Head of caudate nucleus (tissue), 42 donors: Measurements from ENCODE around the gene NLRP10.

Experiments used
- DNase-seq, 42 donors: peaks; one replicate each; pipeline versions ENCODE4 v3.0.0 to v3.0.0-alpha.2; 2020 to 2021; ENCODE audit warnings: mixed read lengths in 7 of 42
- intact Hi-C: fragments of 100-400 bp; cut with DNase I; formaldehyde crosslinking; loops from one replicate; pipeline ENCODE4 v1.15.0; 2022

NLRP10 gene

DNA sequence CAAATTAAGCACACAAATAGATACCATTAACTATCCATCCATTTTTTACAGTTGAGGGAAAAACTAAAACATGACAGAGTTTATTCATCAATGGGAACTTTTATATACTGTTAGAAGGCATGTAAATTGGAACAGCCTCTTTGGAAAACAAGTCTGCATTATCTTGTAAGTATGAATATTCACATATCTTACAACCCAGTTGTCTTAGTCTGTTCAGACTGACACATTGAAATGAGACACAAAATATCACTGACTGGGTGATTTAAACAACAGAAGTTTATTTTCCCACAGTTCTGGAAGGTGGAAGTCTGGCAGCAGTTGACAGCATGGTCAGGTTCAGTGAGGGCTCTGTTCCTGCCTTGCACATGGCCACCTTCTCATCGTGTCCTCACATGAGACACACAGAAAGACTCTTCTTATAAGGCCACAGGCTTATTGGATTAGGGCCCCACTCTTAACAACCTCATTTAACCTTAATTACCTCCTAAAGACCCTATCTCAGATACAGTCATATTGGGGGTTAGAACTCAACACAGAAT lies 16.4 kb upstream of the NLRP10 start:
- DNase-seq: no peak
- intact Hi-C loops: loop anchor here (10.0 kb wide), 2 partner anchors 727 to 887 kb away; partner anchors contain the start of gene SYT9

DNA sequence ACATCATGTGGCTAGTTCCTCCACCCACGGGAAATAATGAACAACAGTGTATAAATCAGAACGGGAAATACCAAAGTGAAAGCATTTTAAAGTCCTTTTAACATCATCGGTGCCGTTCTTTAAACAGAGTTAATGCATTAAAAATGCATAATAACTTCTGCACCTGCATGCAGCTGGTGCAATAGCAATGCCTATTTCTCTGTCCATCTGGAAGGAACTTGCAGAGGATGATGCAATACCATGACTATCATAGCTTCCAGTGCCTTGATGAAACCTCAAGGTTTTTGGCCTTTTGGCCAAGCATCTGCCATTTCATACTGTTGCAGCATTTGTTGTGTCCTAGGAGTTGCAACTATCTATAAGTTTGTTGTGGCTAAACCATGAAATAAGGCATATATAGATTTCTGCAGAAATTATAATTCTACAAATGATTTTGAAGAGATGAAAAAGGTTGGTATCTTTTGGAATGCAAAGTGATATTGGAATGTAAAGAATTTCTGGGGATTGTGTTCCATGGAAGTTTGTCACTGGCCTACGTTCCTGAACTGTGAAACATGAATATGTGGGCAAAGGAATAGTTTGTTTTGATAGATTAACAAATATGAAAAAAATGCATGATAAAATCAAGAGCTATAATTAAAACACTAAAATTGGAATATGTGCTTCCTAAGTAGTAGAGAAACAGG lies 12.1 kb upstream of the NLRP10 start:
- DNase-seq: no peak
- intact Hi-C loops: no loop called here

DNA sequence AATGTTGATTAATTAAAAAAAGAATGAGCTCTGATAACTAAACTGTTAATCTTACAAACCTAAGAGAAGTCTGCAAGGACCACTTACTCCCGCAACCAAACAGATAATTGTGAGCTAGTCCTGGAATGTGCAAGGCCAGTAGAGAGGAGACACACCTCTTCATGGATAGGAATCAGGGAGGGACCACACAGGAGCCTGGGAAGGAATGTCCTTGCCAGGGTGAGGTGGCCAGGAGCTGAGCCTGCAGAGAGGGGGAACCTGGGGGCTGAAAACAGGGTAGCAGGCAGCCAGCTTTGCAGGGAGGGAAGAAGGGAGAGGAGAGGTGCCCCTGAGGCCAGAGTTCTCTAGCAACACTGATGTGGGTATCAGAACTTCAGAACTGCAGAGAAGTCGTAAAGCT lies 9.4 kb upstream of the NLRP10 start:
- DNase-seq: no peak
- intact Hi-C loops: no loop called here

DNA sequence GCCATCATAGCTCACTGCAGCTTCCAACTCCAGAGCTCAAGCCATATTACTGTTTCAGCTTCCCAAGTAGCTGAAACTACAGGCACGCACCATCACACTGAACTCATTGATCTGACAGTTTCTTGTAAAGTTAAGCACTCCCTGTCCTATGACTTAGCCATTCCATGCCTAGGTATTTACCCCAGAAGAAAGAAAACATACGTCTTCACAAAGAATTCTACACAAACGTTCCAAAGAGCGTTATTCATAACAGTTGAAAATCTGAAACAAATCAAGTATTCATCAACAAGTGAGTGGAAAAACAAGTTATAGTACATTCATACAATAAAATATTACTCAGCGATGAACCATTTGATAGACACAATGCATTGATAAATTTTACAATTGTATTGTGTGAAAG lies 7.8 kb upstream of the NLRP10 start:
- intact Hi-C loops: no loop called here
- DNase-seq: no peak

DNA sequence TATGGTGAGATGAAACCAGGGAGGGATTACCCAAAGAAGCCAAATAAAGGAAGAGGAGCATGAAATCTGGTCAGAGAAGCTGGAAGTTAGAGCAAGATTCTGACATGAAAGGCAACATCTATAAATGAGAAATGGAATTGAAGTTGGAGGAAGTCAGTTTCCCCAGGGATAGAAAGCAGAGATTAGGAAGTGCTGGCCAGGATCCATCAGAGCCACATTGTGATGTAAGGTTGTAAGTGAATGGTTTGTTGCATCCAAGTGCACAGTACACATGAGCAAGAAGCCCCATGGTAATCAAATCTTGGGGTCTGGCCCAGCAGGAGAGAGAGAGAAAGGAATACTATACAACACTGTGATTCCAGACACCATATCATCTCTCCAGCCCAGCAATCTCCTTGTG lies 6.6 kb upstream of the NLRP10 start:
- intact Hi-C loops: no loop called here
- DNase-seq: no peak

DNA sequence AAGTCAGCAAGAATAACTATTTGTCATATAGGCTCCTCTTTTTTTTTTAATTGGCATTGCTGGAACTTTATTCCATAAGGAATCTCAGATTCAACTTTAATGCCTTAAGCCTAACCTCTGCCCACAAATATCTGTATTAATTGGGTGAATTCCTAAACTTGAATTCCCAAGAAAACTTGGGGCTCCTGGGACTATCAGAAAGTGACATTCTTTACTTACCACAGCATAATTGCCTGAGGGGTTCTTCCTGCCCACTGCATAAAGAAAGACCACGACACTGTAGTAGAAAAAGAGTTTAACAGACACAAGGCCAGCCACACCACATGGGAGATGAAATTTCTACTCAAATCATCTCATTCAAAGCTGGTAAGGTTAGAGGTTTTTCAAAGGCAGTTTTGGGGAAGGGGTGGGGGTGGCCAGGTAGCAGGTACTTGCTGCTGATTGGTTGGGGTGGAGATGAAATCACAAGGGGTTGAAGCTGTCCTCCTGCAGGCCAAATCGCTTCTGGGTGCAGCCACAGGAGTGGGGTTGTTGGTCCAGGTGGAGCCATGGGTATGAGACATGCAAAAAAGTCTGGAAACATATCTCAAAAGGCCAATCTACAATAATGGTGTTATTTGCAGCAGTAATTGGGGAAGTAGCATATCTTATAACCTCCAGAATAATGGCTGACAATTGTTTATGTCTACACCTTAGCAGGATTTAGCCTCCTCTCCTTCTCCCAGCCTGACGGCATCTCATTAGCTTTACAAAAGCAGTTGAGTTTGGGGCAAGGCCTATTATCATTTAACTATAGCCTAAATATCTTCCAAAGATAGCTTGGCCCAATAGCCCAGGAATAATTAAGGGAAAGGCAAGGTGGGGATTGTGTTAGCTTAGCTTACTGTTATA lies 4.8 kb upstream of the NLRP10 start:
- no peak for DNase-seq
- intact Hi-C loops: no loop called here

DNA sequence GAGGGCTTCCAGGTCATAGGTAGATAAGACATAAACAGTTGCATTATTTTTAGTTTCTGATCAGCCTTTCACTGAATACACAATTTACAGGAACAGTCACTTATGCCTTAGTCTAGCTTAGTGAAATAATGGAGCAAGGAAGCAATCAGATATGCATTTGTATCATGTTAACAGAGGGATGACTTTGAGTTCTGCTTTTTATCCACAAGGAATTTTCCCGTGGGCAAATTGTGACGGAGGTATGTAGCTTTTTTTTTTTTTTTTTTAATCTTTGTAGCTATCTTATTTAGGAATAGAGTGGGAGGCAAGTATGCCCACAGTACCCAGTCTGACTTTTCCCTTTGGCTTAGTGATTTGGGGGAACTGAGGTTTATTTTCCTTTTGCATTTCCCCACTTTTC lies 3.4 kb upstream of the NLRP10 start:
- intact Hi-C loops: no loop called here
- no peak for DNase-seq

DNA sequence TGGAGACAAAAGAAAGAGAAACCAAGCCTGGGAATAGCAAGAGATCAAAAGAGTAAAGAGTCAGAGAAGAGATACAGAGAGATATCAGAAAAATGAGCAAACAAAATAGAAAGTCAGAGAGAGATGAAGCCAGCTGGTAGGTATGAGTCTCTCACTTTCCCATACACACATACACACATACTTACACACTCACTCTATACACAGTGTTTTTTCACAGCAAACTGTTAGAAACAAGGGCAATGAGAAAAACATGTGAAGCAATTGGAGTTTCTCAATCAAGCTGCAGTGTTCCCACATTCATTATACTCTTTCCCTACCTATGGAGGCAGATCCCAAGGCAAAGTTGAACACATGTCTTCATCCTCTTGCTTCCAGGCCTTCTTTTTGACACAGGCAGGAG lies 2.6 kb upstream of the NLRP10 start:
- intact Hi-C loops: no loop called here
- DNase-seq: no peak

DNA sequence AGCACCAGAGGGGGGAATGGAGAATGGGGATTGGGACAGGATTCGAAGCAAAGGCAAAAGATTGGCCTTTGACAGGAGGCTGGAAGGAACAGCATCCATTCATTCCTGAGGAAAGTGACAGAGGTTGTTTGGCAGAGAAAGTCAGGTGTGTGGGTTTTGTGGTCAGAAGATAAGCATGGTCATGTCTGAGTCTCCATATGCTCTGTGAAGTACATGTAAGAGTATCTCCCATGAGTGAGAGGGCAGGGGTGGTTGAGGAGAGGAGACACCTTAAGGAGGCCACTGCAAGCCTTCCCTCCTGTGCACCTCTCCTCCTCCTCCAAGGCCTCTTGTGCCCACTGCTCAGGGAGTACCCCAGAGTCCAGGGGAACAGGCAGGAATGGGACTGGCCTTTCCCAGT lies 1.9 kb upstream of the NLRP10 start:
- DNase-seq: no peak
- intact Hi-C loops: no loop called here

DNA sequence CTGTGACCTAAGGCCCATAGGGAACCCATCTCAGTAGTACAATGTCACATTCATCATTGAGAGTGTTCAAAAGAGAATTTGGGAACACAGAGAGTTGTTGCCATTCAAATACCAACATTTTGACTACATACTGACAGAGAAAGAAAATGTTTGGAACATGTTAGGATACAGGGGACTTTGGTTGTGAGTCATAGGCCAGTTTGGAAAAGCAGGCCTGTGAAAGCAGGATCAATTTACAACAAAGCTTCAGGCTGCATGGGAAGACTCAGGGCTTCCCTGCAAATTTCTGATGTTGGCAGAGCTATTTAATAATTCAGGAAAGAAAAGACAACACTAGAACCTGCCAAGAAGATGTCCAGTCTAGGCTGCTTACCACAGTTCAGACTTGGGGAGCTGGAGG lies 374 bp downstream of the NLRP10 start:
- no peak for DNase-seq
- intact Hi-C loops: no loop called here

DNA sequence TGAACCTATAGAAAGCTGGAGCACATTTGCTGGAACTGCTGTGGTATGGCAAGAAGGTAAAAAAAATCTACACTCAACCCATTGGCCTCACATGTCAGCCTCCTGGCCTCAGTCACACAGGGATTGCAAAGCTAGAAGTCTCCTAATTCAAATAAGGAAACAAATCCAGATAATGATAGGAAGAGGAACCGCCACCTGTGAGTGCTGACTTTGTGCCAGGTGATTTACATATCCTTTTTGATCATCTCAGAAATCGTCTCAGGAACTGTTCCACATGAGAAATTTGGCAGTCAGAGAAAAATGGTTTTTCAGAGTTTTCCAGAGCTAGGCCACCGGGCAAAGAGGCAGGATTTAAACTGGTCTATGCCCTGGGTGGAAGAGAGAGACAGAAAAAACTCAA lies 986 bp downstream of the NLRP10 start:
- no peak for DNase-seq
- intact Hi-C loops: no loop called here

DNA sequence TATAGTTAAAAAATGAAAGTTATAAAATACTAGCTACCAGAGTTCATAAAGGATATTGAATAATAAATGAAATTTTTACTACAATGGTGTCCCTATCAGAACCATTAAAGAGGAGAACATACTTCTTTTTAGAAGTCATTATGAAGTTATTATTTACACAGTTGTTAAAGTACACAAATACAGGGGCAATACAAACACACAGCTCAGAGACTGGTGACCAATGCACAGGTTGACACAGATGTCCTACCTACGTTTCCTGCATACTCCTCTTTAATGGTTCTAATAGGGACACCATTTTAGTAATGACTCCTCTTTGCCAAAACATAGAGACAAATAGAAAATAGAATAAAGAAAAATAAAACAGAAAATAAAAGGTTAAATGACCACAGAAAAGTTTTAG lies 10.1 kb downstream of the NLRP10 start:
- intact Hi-C loops: no loop called here
- DNase-seq: no peak

DNA sequence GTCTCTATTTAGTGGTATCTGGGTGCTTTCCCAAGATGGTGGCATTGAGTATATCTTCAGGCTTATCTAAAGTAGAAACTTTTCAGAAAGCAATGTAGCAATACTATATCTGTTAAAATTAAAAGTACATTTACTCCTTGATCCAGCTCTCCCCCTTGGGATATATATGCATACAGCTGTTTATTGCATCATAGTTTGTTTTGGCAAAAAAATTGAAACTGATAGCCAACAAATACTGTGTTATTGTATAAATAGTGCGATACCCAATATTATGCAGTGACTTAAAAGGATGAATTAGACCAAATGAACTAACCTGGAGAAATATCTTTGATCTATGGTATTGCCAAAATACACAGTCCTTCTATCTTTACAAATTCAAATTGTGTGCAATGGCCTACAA lies 15.3 kb downstream of the NLRP10 start:
- intact Hi-C loops: no loop called here

DNA sequence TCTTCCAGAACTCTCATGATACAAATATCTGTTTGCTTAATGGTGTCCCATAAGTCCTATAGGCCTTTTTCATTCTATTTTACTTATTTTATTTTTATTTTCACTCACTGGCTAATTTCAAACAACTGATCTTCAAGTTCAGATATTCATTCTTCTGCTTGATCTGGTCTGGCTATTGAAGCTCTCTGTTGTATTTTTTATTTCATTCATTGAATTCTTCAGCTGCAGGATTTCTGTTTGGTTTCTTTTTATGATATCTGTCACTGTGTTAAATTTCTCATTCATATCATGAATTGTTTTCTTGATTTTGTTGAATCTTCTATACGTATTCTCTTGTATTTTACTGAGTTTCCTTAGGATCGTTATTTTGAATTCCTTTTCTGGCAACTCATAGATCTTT lies 21.1 kb downstream of the NLRP10 start:
- no peak for DNase-seq
- intact Hi-C loops: no loop called here

More for the DNA sequence above, 15.3 kb downstream of the NLRP10 start:
- no peak for DNase-seq

DNA sequence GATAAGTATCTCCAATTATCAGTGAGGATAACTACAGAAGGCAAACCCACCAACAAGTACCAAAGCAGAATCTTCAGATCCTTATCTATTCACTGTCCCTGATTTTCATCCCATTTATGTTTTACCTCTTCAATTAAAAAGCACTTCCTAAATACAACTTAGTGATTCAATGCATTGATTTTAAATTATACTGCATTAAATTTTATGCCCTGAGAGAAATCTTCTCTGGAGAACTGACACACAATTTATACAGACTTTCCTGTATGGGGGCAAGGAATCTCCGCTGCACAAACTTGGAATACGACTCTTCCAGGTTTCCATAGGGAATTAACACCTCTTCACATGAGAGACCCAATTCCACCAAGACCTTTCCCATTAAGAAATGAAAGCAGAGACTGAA lies 23.6 kb downstream of the NLRP10 start, which contains the start of gene OR10A3:
Gene OR10A3 (minus strand): TSS at position 101 of the 400 bp plus-strand sequence. CDS start 2,188 bp downstream, outside the sequence.
- no peak for DNase-seq
- intact Hi-C loops: no loop called here

DNA sequence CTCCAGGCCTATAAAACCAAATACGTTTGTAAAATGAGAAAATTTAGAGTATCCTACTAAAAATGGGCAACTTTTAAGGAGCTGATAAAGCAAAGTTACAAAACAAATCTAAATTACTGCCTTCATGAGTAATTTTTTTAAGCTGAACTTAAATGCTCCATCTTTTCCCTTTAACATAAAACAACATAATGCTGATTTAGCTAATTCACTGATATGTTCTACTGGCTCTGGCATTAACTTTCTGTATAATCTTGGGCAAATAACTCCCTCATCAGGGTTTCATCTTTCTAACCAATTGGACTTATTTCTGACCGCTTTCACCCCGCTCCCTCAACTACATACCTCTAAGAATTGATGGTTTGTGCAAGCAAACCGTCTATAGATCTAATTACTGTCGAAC lies 24.1 kb downstream of the NLRP10 start:
- intact Hi-C loops: no loop called here
- no peak for DNase-seq

DNA sequence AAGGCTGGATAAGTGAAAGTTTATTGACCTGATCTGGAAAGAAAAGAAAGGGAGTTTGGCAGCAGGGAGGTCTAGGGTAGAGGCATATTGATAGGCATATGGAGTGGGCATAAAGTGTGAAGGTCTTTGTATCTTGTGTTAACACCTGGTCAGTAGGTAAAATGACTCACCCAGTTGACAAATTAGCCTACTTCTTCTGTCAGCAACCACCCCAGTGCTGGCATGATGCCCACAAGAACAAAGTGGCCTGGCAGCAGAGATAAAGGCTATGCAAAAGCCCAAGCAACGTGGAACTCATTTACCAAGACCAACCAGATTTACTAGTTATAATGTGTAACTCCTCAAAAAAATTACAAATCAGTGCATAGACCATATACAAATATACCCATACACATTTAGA lies 28.6 kb downstream of the NLRP10 start:
- no peak for DNase-seq
- intact Hi-C loops: no loop called here

DNA sequence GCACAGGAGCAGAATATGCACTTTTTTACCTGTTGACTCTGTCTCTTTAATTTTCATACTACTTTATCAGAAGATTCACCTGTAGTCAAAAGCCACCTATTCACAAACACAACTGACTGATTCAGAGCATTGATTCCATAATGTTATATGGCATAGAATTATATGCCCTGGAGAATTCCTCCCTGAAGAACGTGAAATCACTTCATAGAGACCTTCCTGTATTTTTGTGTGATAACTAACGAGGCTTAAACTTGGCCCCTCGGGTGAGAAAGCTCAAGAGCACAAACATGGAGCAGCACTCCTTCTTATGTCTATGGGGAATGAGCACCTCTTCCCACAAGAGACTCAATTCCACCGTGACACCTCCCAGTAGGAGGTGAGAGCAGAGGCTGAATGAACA lies 34.1 kb downstream of the NLRP10 start, which contains the start of gene OR10A6:
Gene OR10A6 (minus strand): TSS at position 101 of the 400 bp plus-strand sequence. CDS start 2,606 bp downstream, outside the sequence.
- intact Hi-C loops: no loop called here
- DNase-seq: no peak

DNA sequence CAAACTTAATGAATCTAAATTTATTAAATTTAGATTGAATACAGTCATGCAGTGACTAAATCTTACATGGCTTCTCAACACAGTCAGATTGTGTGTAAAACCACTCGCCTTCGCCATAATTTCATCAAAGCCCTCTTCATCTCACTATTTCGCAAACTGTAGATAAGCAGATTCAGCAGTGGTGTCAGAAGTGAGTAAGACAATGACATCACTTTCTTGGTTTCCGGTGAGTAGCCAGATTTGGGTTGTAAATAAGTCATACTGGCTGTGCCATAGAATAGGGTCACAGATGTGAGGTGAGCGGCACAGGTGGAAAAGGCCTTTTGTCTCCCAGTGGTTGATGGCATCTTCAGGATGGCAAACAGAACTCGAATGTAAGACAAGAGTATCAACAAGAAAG lies 37.6 kb downstream of the NLRP10 start:
- no peak for DNase-seq
- intact Hi-C loops: no loop called here

DNA sequence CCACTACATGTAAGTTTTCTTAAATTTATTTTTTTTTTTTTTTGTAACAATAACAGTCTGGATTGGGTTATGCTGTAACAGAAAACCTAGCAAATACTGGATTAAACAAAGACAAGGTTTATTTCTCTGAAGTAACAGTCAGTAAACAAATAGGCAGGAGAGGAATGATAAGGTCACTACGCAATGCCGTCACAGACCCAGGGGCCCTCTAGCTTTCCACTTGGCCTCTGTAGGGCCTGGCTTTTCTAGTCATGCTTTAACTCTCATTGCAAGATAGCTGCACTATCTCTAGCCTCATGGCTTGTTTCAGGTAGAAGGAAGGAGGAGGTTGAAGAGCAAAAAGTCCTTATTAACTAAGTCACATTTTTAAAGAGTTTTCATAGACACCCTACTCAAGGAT lies 40.7 kb downstream of the NLRP10 start:
- intact Hi-C loops: no loop called here
- no peak for DNase-seq
